HG03439 (cell line): ENCODE results near the gene SNX25.
"Not testable (repeated sequence)": the region's sequence is repeated elsewhere in the genome, so short reads cannot be mapped to it uniquely, and the experiment has no call there.

Source experiments
- ATAC-seq: cut with Tn5 transposase; IDR thresholded peaks from one replicate; pipeline ENCODE4 v1.9.1; 2021; ENCODE audit warnings: mild to moderate bottlenecking, moderate library complexity; ENCODE audit not compliant: unreplicated experiment

The SNX25 gene

DNA sequence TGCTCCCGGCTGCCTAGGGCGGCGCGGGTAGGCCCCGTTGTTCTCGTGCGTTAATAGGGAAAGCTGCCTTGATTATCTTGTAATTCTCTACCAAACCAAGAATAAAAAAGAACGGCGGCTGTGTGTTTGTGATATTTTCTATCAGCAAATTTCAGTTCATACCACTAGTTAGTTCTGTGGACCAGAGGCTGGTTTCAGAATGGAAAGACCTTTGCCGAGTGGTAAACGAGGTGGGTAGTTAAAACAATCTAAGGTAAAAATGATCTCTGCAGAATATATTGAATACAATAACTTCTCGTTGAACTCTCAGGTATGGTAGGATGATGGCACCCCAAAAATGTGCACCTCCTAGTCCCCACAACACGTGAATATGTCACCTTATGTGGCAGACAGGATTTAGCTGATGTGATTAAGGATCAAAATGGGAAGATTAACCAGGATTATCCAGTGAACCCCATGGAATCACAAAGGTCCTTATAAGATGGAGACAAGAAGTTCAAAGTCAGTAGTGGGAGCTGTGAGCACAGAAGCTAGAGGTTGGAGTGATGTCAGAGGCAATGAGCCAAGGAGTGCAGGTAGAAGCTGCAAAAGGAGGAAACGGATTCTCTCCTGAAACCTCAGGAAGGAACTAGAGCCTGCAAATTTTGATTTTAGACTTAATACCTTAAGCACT lies 5.0 kb upstream of the SNX25 start:
- no peak for ATAC-seq

GRCh38 chr4:185205073-185205472 lies 4.3 kb upstream of the SNX25 start:
- ATAC-seq: not testable (repeated sequence)

DNA sequence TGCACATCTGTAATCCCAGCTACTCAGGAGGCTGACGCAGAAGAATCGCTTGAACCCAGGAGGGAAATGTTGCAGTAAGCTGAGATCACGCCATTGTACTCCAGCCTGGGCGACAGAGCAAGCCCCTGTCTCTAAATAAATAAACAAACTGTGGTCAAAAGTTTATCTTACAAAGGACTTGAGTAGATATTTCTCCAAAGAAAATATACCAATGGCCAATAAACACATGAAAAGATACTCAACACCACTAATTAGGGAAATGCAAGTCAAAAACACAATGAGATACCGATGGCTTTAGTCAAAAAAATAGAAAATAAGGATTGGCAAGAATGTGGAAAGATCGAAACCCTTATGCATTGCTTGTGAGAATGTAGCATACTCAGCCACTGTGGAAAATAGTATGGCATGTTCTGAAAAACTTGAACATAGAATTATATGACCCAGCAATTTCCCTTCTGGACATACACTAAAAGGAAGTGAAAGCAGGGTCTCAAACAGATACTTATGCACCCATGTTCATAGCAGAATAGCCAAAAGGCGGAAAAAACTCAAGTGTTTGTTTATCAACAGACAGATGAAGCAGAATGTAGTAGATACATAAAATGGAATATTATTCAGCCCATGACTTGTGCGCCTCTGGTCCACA lies 3.6 kb upstream of the SNX25 start:
- ATAC-seq: no peak

DNA sequence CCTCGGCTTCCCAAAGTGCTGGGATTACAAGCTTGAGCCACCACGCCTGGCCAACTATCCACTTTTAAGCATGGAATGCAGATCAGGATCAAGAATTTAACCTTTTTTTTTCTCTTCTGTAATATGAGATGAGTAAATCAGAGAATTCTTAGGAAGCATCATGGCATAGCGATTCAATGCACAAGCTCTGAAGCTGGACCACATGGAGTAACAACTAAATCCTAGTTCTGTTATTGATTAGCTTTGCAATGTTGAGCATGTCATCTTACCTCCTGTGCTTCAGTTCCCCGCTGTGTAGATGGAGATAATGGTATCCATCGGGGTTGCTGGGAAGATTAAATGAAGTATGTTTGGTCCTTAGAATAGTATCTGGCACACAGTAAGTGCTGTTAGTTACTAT lies 1.9 kb upstream of the SNX25 start:
- ATAC-seq: no peak

GRCh38 chr4:185209852-185210101 lies 379 bp downstream of the SNX25 start:
- ATAC-seq: peak; percentile 30

GRCh38 chr4:185210102-185210981 lies 944 bp downstream of the SNX25 start:
- ATAC-seq: peak; percentile 20

- no peak for ATAC-seq
Observed at GRCh38 chr4:185211035-185211434, 1.6 kb downstream of the SNX25 start.

DNA sequence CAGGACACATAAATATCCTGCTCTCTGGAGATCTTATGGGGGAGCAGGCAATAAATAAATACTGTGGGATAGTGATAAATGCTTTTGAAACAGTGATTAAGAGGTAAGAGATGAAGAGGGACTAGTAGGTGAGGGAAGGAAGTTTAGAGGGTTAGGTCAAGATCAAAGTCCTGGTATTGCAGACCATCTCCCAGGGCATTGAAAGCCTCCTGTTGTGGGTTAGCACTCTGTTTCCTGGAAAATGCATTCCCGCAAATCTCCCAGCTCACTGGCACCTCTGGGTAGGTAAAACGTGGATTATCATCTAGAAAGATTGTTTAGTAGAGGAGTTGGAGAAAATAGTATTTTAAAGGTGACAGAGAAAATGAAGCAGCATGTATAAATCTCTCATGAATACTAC lies 2.2 kb downstream of the SNX25 start:
- no peak for ATAC-seq

- no peak for ATAC-seq
Observed at GRCh38 chr4:185212581-185212980, 3.2 kb downstream of the SNX25 start.

DNA sequence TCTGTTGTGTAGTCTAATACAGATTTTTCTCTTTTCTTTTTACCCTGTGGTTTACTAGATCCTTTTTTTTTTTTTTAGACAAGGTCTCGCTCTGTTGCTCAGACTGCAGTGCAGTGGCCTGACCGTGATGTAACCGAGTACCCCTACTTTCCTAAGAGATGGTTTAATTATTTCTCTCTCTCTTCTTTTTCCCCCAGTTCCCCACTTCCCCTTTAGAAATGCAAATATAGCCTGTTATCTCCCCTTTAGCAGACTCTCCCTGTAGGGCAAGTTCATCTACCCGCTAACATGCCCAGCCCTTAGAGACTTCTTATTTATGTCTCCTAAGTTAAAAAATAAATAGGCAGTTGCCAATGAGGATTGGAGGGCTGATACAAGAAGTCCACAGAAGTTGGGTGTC lies 4.5 kb downstream of the SNX25 start:
- peak; percentile 15 for ATAC-seq

- ATAC-seq: no peak
Observed at GRCh38 chr4:185215261-185215660, 5.9 kb downstream of the SNX25 start.

GRCh38 chr4:185217408-185217975 lies 8.1 kb downstream of the SNX25 start:
- no peak for ATAC-seq

- no peak for ATAC-seq
Observed at GRCh38 chr4:185218312-185218711, 8.9 kb downstream of the SNX25 start.

DNA sequence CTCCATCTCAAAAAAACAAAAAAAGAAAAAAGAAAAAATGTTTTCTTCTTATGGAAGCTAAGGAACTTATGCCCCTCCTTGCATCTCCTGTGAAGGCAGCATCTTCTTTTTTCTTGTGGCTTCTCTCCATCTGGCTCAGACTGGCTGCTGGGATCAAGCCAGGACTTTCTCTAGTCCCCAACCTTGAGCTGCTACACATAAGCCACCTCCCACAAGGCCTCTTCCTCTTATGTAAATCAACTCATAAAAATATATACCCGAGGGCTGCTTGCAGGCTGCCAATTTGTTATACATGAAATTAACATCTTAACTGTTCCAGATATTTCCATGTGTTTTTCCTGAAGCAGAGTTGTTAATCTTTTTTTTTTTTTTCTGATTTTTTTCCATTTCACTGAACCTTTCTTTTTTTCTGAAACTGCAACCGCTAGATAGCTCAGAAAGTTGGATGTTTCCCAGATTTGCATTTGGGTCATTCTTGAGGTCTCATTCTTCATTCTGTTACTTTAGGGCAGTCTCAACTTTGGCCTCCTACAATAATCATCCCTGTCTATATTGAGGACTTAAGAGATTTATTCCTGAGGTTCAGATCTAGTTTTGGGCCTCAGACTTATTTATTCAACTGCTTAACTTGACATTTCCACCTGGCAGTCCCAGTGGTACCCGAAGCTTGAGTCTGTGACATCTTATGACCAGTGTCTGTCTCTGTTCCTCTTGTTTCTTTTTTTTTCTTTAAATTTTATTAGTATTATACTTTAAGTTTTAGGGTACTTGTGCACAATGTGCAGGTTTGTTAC lies 10.3 kb downstream of the SNX25 start:
- ATAC-seq: peak; percentile 62

- ATAC-seq: no peak
Observed at GRCh38 chr4:185221491-185221890, 12.1 kb downstream of the SNX25 start.

DNA sequence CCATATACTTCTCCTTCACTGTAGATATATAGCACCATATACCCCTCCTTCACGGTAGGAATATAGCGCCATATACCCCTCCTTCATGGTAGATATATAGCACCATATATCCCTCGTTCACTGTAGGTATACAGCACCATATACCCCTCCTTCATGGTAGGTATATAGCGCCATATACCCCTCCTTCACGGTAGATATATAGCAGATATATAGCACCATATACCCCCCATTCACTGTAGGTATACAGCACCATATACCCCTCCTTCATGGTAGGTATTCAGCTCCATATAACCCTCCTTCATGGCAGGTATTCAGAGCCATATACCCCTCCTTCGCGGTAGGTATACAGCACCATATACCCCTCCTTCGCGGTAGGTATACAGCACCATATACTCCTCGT lies 12.5 kb downstream of the SNX25 start:
- ATAC-seq: no peak

GRCh38 chr4:185222598-185222997 lies 13.2 kb downstream of the SNX25 start:
- ATAC-seq: no peak

DNA sequence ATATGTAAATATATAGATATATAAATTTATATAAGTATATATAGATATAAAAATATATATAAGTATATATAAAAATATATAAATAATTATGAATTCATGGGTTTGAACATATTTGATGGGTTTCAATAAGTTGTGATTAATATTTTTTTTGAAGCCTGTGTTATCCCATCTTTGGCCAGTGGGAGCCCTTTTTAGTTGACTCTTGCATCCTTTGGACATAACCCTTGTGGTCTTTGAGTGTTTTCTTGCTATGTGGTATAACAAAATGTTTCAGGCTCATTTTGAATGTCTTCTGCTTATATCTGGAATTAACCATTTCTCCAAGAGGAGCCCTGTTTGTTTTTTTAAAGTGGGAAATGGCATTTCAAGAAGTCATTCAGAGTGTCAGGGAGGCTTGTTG lies 15.2 kb downstream of the SNX25 start:
- ATAC-seq: no peak

DNA sequence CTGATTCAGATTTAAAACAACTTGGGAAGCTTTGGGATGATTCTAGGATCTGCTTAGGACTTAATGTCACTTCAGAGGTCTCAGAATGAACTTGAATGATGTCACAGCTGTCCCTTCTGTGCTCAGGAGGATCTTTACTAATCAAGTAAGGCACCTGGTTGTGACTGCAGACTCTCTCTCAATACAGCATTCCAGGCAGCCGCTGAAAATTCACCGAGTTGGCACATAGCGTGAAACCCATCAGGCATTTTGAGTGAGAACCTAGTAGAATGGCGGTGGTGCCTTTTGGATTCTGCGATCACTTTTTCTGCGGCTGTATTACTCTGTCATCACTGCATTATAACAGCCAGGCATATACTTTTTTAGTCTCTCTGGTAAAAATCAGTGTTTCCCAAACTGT lies 16.5 kb downstream of the SNX25 start:
- ATAC-seq: no peak

DNA sequence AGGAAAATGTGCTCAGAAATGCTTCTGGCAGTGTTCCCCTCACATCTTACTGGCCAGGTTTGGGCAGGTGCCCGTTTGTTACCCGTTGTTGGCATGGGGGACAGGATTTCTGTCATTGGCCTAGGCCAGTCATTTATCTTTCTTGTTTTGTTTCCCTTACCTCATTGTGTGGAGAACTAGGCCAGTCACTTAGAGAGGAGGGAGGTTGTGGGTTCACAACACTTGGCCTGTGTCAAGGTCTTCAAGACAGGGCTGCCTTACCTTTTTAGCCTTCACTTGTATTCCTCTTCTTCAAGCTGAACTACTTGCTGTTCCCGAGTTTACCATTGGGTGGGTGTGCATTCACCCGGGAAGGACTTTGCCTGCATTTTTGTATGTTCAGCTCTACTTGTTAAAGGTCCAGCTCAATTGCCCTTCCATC lies 17.7 kb downstream of the SNX25 start:
- no peak for ATAC-seq

DNA sequence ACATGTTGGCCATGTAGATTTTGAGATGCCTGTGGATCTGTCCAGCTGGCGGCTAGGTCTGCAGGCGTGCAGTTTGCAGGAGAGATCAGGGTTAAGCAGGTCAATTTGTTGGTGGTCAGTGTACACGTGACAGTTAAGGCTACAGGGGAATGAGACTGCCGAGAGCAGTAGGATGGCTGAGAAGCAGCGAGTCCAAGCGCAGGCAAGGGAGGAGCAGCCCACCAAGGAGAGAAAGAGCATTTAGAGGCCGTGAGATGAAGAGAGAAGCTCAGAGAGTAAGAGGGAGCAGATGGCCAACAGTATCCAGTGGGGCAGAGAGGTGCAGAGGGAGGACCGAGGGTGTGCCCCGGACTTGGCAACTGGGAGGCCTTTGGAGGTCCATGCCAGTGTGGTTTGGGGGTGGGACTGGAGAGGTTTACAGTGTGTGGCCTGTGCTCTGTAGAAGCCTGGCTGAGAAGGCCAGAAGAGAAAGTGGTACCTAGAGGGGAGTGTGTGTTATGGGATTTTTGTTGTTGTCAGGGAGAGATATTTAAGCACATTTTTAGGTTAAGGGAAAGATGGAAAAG lies 18.4 kb downstream of the SNX25 start:
- ATAC-seq: no peak
